Measurements from ENCODE around the gene TBC1D10A. TPM values are rescaled to one million over a fixed set of nuclear protein-coding genes. Genes with fewer than 3 reads are reported as not detected.

Gene TBC1D10A
- total RNA-seq, 1 donor from 2014 or later: 32.7 TPM

DNA sequence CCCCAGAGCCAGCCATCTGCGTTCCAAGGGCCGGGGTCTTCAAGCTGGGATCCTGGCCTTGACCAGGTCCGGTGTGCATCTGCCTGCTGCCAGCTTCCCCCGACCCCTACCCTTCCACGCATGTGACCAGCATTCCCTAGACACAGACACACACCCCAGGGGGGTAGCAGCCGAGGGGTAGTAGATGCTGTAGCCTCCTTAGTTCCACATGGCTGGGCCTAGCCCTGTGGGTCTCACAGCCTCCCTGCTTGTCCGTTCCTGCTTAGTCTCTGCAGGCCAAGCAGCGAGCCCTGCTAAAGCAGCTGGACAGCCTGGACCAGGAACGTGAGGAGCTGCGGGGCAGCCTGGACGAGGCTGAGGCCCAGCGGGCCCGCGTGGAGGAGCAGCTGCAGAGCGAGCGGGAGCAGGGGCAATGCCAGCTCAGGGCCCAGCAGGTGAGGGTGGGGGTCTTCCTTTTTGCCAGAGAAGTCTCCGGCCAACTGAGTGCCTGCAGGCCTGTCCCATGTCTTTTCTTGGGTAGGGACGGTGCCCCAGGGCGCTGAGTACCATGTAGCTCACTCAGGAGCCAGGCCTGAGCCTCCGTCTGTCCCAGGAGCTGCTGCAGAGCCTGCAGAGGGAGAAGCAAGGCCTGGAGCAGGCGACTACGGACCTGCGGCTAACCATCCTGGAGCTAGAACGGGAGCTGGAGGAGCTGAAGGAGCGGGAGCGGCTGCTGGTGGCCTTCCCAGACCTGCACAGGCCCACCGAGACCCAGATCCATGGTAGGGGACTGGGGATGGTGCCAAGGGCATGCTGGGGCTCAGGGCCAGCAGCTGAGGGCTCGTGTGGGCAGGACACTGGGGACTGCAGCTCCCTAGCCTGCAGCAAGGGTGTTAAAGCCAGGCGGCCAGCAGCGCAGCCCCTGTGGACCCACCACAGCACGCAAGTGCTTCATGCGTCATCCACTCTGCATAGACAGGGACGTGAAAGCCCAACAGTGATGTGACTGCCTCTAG is 46.9 kb upstream of the TBC1D10A start:
- Histone ChIP-seq H3K79me2 (ENCODE audit: insufficient read depth, low read length) (no peaks in the 10 kb centered on the region), H2AFZ (ENCODE audit: low read depth, low read length) (no peak overlapping the region), H3K4me1 (ENCODE audit: insufficient read depth, low read length) (no peaks in the 10 kb centered on the region), H3K9ac (ENCODE audit: low read length) (no peak overlapping the region), H3K27me3 (ENCODE audit: insufficient read depth, low read length) (no peaks in the 10 kb centered on the region), H3K4me3 (ENCODE audit: insufficient read depth, low read depth, low read length) (no peak overlapping the region), H3K9me3 (ENCODE audit: insufficient read depth, low read depth, low read length) (no peaks in the 10 kb centered on the region), H3K27ac (ENCODE audit: low read depth, low read length) (no peak overlapping the region), H4K20me1 (ENCODE audit: insufficient read depth, low read length) (peaks cover 15% of the 10 kb centered on the region), H3K36me3 (ENCODE audit: insufficient read depth, low read length) (peaks cover 4% of the 10 kb centered on the region), H3K4me2 (ENCODE audit: low read length) (no peak overlapping the region)
- H3K36me3 Mint-ChIP-seq (ENCODE audit: low read depth, unreplicated experiment): peaks cover 17% of the 10 kb centered on the region
- TF ChIP-seq EZH2 (IDR thresholded peaks at IDR 0.05; ENCODE audit: insufficient read depth, low read length): no peak
- TF ChIP-seq, protein P1, sequence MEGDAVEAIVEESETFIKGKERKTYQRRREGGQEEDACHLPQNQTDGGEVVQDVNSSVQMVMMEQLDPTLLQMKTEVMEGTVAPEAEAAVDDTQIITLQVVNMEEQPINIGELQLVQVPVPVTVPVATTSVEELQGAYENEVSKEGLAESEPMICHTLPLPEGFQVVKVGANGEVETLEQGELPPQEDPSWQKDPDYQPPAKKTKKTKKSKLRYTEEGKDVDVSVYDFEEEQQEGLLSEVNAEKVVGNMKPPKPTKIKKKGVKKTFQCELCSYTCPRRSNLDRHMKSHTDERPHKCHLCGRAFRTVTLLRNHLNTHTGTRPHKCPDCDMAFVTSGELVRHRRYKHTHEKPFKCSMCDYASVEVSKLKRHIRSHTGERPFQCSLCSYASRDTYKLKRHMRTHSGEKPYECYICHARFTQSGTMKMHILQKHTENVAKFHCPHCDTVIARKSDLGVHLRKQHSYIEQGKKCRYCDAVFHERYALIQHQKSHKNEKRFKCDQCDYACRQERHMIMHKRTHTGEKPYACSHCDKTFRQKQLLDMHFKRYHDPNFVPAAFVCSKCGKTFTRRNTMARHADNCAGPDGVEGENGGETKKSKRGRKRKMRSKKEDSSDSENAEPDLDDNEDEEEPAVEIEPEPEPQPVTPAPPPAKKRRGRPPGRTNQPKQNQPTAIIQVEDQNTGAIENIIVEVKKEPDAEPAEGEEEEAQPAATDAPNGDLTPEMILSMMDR (IDR thresholded peaks at IDR 0.05; ENCODE audit: insufficient read depth, low read depth, low read length): no peak
- DNase-seq (ENCODE audit: low read depth) (no peak), FAIRE-seq (no peak)
- H3K27me3 Mint-ChIP-seq (ENCODE audit: low read depth, unreplicated experiment): no peaks in the 10 kb centered on the region
- no peak overlapping the region for H3K4me3 Mint-ChIP-seq (ENCODE audit: unreplicated experiment)
- no peak overlapping the region for H3K27ac Mint-ChIP-seq (ENCODE audit: unreplicated experiment)
- no peaks in the 10 kb centered on the region for H3K9me3 Mint-ChIP-seq (ENCODE audit: unreplicated experiment)
- no peaks in the 10 kb centered on the region for H3K4me1 Mint-ChIP-seq (ENCODE audit: low read depth, unreplicated experiment)

DNA sequence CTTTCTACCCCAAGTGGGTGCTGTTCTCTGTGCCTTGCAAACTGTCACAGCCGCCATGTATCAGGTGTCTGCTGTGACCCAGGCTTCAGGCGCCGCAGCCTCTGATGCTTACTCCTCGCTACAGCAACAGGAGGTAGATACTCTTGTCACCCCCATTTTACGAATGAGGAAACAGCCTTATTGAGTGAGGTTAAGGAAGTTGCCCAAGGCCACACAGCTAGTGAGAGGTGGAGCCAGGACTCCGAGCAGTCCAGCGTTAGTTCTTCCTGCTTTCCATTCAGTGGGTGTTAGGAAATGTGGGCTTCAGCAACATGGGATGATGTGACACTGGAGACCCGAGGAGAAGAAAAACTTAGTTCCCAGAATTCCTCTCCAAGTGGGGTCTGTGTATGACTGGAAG is 46.2 kb upstream of the TBC1D10A start:
- no peak for DNase-seq (ENCODE audit: low read depth)
- H2AFZ ChIP-seq (ENCODE audit: low read depth, low read length): no peak overlapping the region
- Mint-ChIP-seq H3K27me3 (ENCODE audit: low read depth, unreplicated experiment) (no peaks in the 10 kb centered on the region), H3K4me1 (ENCODE audit: low read depth, unreplicated experiment) (no peaks in the 10 kb centered on the region), H3K4me3 (ENCODE audit: unreplicated experiment) (no peak overlapping the region), H3K36me3 (ENCODE audit: low read depth, unreplicated experiment) (peaks cover 14% of the 10 kb centered on the region), H3K9me3 (ENCODE audit: unreplicated experiment) (no peaks in the 10 kb centered on the region), H3K27ac (ENCODE audit: unreplicated experiment) (no peak overlapping the region)
- no peak overlapping the region for H3K4me2 ChIP-seq (ENCODE audit: low read length)
- TF ChIP-seq, protein P1 (IDR thresholded peaks at IDR 0.05; ENCODE audit: insufficient read depth, low read depth, low read length): no peak
- no peak for TF ChIP-seq EZH2 (IDR thresholded peaks at IDR 0.05; ENCODE audit: insufficient read depth, low read length)
- H4K20me1 ChIP-seq (ENCODE audit: insufficient read depth, low read length): peaks cover 13% of the 10 kb centered on the region
- peaks cover 4% of the 10 kb centered on the region for H3K36me3 ChIP-seq (ENCODE audit: insufficient read depth, low read length)
- no peaks in the 10 kb centered on the region for H3K79me2 ChIP-seq (ENCODE audit: insufficient read depth, low read length)
- no peak overlapping the region for H3K27ac ChIP-seq (ENCODE audit: low read depth, low read length)
- no peaks in the 10 kb centered on the region for H3K9me3 ChIP-seq (ENCODE audit: insufficient read depth, low read depth, low read length)
- FAIRE-seq: no peak
- H3K4me1 ChIP-seq (ENCODE audit: insufficient read depth, low read length): no peaks in the 10 kb centered on the region
- no peaks in the 10 kb centered on the region for H3K27me3 ChIP-seq (ENCODE audit: insufficient read depth, low read length)
- no peak overlapping the region for H3K9ac ChIP-seq (ENCODE audit: low read length)
- H3K4me3 ChIP-seq (ENCODE audit: insufficient read depth, low read depth, low read length): no peak overlapping the region

DNA sequence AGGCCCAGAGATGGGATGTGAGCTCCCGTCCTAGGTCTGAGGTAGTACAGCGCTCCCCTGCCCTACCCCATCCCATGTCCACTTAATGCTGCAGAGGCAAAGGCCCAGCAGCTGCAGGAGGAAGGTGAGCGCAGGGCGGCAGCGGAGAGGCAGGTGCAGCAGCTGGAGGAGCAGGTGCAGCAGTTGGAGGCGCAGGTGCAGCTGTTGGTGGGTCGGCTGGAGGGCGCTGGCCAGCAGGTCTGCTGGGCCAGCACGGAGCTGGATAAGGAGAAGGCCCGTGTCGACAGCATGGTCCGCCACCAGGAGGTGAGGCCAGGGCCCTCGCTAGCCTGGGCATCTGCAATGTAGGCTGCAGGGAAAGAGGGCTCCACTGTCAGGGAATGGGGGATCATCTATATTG is 45.2 kb upstream of the TBC1D10A start:
- H3K4me3 Mint-ChIP-seq (ENCODE audit: unreplicated experiment): no peak overlapping the region

More for the DNA sequence above, 45.2 kb upstream of the TBC1D10A start:
- Histone ChIP-seq H2AFZ (ENCODE audit: low read depth, low read length) (no peak overlapping the region), H3K79me2 (ENCODE audit: insufficient read depth, low read length) (no peaks in the 10 kb centered on the region), H4K20me1 (ENCODE audit: insufficient read depth, low read length) (peaks cover 13% of the 10 kb centered on the region), H3K4me2 (ENCODE audit: low read length) (no peak overlapping the region), H3K4me1 (ENCODE audit: insufficient read depth, low read length) (no peaks in the 10 kb centered on the region), H3K9ac (ENCODE audit: low read length) (no peak overlapping the region), H3K9me3 (ENCODE audit: insufficient read depth, low read depth, low read length) (no peaks in the 10 kb centered on the region), H3K4me3 (ENCODE audit: insufficient read depth, low read depth, low read length) (no peak overlapping the region), H3K36me3 (ENCODE audit: insufficient read depth, low read length) (no peaks in the 10 kb centered on the region), H3K27ac (ENCODE audit: low read depth, low read length) (no peak overlapping the region), H3K27me3 (ENCODE audit: insufficient read depth, low read length) (no peaks in the 10 kb centered on the region)
- Mint-ChIP-seq H3K36me3 (ENCODE audit: low read depth, unreplicated experiment) (peaks cover 12% of the 10 kb centered on the region), H3K4me1 (ENCODE audit: low read depth, unreplicated experiment) (no peaks in the 10 kb centered on the region), H3K27me3 (ENCODE audit: low read depth, unreplicated experiment) (no peaks in the 10 kb centered on the region), H3K9me3 (ENCODE audit: unreplicated experiment) (no peaks in the 10 kb centered on the region), H3K27ac (ENCODE audit: unreplicated experiment) (no peak overlapping the region)
- no peak for TF ChIP-seq EZH2 (IDR thresholded peaks at IDR 0.05; ENCODE audit: insufficient read depth, low read length)
- TF ChIP-seq, protein P1 (IDR thresholded peaks at IDR 0.05; ENCODE audit: insufficient read depth, low read depth, low read length): no peak
- FAIRE-seq (no peak), DNase-seq (ENCODE audit: low read depth) (no peak)

Data from astrocyte (in vitro differentiated cells and primary cell).